BE2C (cell line): ENCODE data around the gene LTBP1.

Source experiments
- DNase-seq: peaks from one replicate; pipeline ENCODE4 v3.0.0-alpha.2; 2020
- H3K27me3 ChIP-seq: fragments of 250-450 bp; sonication (Bioruptor Pico); 2 replicates; pipeline ENCODE4 v1.5.1; 2020; ENCODE audit warnings: mild to moderate bottlenecking
- H3K36me3 ChIP-seq: fragments of 250-450 bp; sonication (Bioruptor Pico); 2 replicates; pipeline ENCODE4 v1.5.1; 2020; ENCODE audit warnings: mild to moderate bottlenecking
- H3K4me1 ChIP-seq: fragments of 250-450 bp; sonication (Bioruptor Pico); 2 replicates; pipeline ENCODE4 v1.5.1; 2020
- H3K4me3 ChIP-seq: 2 replicates; pipeline ENCODE4 v1.5.1; 2011; ENCODE audit warnings: low read depth, low read length
- H3K9me3 ChIP-seq: fragments of 250-450 bp; sonication (Bioruptor Pico); 2 replicates; pipeline ENCODE4 v1.5.1; 2020
- CTCF ChIP-seq: IDR thresholded peaks from 2 replicates; pipeline ENCODE4 v1.5.1; 2012; ENCODE audit warnings: mild to moderate bottlenecking, low read depth, low read length

Gene LTBP1

GRCh38 chr2:33412920-33413319 is 466.2 kb downstream of the LTBP1 start:
- no peak overlapping the region for H3K4me3 ChIP-seq
- peaks cover 5% of the 10 kb centered on the region for H3K27me3 ChIP-seq
- TF ChIP-seq CTCF, result peak; percentile 60
- H3K36me3 ChIP-seq, result no peaks in the 10 kb centered on the region
- no peak for DNase-seq
- no peaks in the 10 kb centered on the region for H3K4me1 ChIP-seq
- no peaks in the 10 kb centered on the region for H3K9me3 ChIP-seq

GRCh38 chr2:33419581-33420200 is 472.9 kb downstream of the LTBP1 start:
- DNase-seq, result no peak
- Histone ChIP-seq H3K4me3 (no peak overlapping the region), H3K27me3 (peaks cover under 1% of the 10 kb centered on the region), H3K36me3 (no peaks in the 10 kb centered on the region), H3K9me3 (no peaks in the 10 kb centered on the region), H3K4me1 (no peaks in the 10 kb centered on the region)
- TF ChIP-seq CTCF, result no peak

- no peaks in the 10 kb centered on the region for H3K4me1 ChIP-seq
- no peak overlapping the region for H3K4me3 ChIP-seq
- H3K36me3 ChIP-seq, result no peaks in the 10 kb centered on the region
- no peaks in the 10 kb centered on the region for H3K9me3 ChIP-seq
- no peak for DNase-seq
- no peaks in the 10 kb centered on the region; the same call in 1 of the 2 replicates for H3K27me3 ChIP-seq
- TF ChIP-seq CTCF, result no peak
Observed at GRCh38 chr2:33420726-33421125, 474.0 kb downstream of the LTBP1 start.

GRCh38 chr2:33421820-33422219 is 475.1 kb downstream of the LTBP1 start:
- DNase-seq, result no peak
- Histone ChIP-seq H3K9me3 (no peaks in the 10 kb centered on the region), H3K36me3 (no peaks in the 10 kb centered on the region), H3K27me3 (no peaks in the 10 kb centered on the region; the same call in 1 of the 2 replicates), H3K4me1 (no peaks in the 10 kb centered on the region), H3K4me3 (no peak overlapping the region)
- no peak for TF ChIP-seq CTCF

GRCh38 chr2:33425161-33425560 is 478.4 kb downstream of the LTBP1 start:
- Histone ChIP-seq H3K9me3 (no peaks in the 10 kb centered on the region), H3K36me3 (no peaks in the 10 kb centered on the region), H3K27me3 (peaks cover 4% of the 10 kb centered on the region; the same call in 1 of the 2 replicates), H3K4me3 (no peak overlapping the region), H3K4me1 (no peaks in the 10 kb centered on the region)
- no peak for DNase-seq
- TF ChIP-seq CTCF, result no peak

GRCh38 chr2:33425586-33426031 is 478.9 kb downstream of the LTBP1 start:
- TF ChIP-seq CTCF, result no peak
- Histone ChIP-seq H3K27me3 (peaks cover 4% of the 10 kb centered on the region; the same call in 1 of the 2 replicates), H3K4me3 (no peak overlapping the region), H3K36me3 (no peaks in the 10 kb centered on the region), H3K9me3 (no peaks in the 10 kb centered on the region), H3K4me1 (no peaks in the 10 kb centered on the region)
- no peak for DNase-seq
